GM10847 (cell line): ENCODE results near the gene ZNF541.

Experiments
- POLR2A ChIP-seq: IDR thresholded peaks from 2 replicates; pipeline ENCODE4 v1.6.1; 2011; ENCODE audit not compliant: insufficient read length; ENCODE audit errors: extremely low read depth

ZNF541 gene

GRCh38 chr19:47531640-47532387 is 41.1 kb downstream of the ZNF541 start:
- no peak for TF ChIP-seq POLR2A

- no peak for TF ChIP-seq POLR2A
These were observed 43.8 kb downstream of the ZNF541 start for GRCh38 chr19:47529018-47529742.

GRCh38 chr19:47526798-47527197 is 46.1 kb downstream of the ZNF541 start:
- no peak for TF ChIP-seq POLR2A

- TF ChIP-seq POLR2A: no peak
These were observed 49.5 kb downstream of the ZNF541 start for GRCh38 chr19:47523473-47523872.
